Keratinocyte (primary cell): ENCODE results near the gene FRMPD4. TPM values are rescaled to one million over a fixed set of nuclear protein-coding genes. Genes with fewer than 3 reads are reported as not detected.

Experiments
- DNase-seq: peaks from one replicate; pipeline ENCODE4 v3.0.0-alpha.2; 2011; ENCODE audit warnings: low read depth, missing footprints, low spot score
- FAIRE-seq: peaks from 2 replicates; lab custom pipeline; 2011; peaks lifted over from hg19 to GRCh38; lab: Jason Lieb, UNC
- H2AFZ ChIP-seq: 2 replicates; pipeline ENCODE4 v1.6.0; 2012; ENCODE audit warnings: low read length, control low read depth, inconsistent platforms; ENCODE audit not compliant: control insufficient read depth
- H3K27ac ChIP-seq: 2 replicates; pipeline ENCODE4 v1.5.1; 2011; ENCODE audit warnings: low read length; ENCODE audit not compliant: control insufficient read depth, insufficient read depth
- H3K27me3 ChIP-seq: 3 replicates; pipeline ENCODE4 v1.6.0; 2011; ENCODE audit warnings: low read length; ENCODE audit not compliant: control insufficient read depth, insufficient read depth; ENCODE audit errors: extremely low read depth
- H3K36me3 ChIP-seq, 2 experiments: 2 replicates in 1 of 2; 3 replicates in 1 of 2; pipeline ENCODE4 v1.5.1; 2011; ENCODE audit warnings: low read length in 2 of 2, mild to moderate bottlenecking in 1 of 2; ENCODE audit not compliant: control insufficient read depth in 2 of 2, insufficient read depth in 2 of 2; ENCODE audit errors: extremely low read depth in 1 of 2
- H3K4me1 ChIP-seq: 3 replicates; pipeline ENCODE4 v1.5.1; 2011; ENCODE audit warnings: low read length; ENCODE audit not compliant: control insufficient read depth, insufficient read depth; ENCODE audit errors: extremely low read depth
- H3K4me2 ChIP-seq: 3 replicates; pipeline ENCODE4 v1.6.0; 2011; ENCODE audit warnings: low read depth, low read length; ENCODE audit not compliant: control insufficient read depth, insufficient read depth; ENCODE audit errors: extremely low read depth
- H3K4me3 ChIP-seq, 3 experiments: fragments of 200-600 bp in 1 of 3; sonication (generic) in 1 of 3; 2 replicates in 2 of 3; 3 replicates in 1 of 3; pipeline ENCODE4 v1.5.1; 2011 to 2016; ENCODE audit warnings: low read length in 3 of 3, mild to moderate bottlenecking in 3 of 3, control low read depth in 2 of 3, inconsistent platforms in 1 of 3, low read depth in 1 of 3, mixed read lengths in 1 of 3, mixed run types in 1 of 3, moderate library complexity in 1 of 3; ENCODE audit not compliant: control insufficient read depth in 2 of 3, insufficient read depth in 2 of 3; ENCODE audit errors: extremely low read depth in 1 of 3
- H3K79me2 ChIP-seq: 2 replicates; pipeline ENCODE4 v1.6.0; 2012; ENCODE audit warnings: low read length; ENCODE audit not compliant: control insufficient read depth, insufficient read depth
- H3K9ac ChIP-seq: 3 replicates; pipeline ENCODE4 v1.6.0; 2011; ENCODE audit warnings: low read length; ENCODE audit not compliant: control insufficient read depth, insufficient read depth; ENCODE audit errors: extremely low read depth
- H3K9me1 ChIP-seq: 3 replicates; pipeline ENCODE4 v1.6.0; 2011; ENCODE audit warnings: low read length; ENCODE audit not compliant: control insufficient read depth, insufficient read depth; ENCODE audit errors: extremely low read depth
- H3K9me3 ChIP-seq: 2 replicates; pipeline ENCODE4 v1.5.1; 2012; ENCODE audit warnings: low read depth, low read length; ENCODE audit not compliant: control insufficient read depth
- H4K20me1 ChIP-seq: 3 replicates; pipeline ENCODE4 v1.6.0; 2011; ENCODE audit warnings: low read length; ENCODE audit not compliant: control insufficient read depth, insufficient read depth; ENCODE audit errors: extremely low read depth
- EZH2 ChIP-seq: IDR thresholded peaks from one replicate; pipeline ENCODE4 v1.6.1; 2012; ENCODE audit warnings: inconsistent platforms, mild to moderate bottlenecking, low read length, moderate library complexity
- dilution Hi-C: fragments of 300-500 bp; cut with MboI; formaldehyde crosslinking; loops from one replicate; pipeline ENCODE4 v1.7.0; 2020; ENCODE audit warnings: low sequenced_read_pairs; ENCODE audit not compliant: extremely low pct_ligation_motif_present
- polyA plus RNA-seq, 5 experiments: library from polyadenylated mRNA; depleted of rRNA in 3 of 5; stranded (reverse) in 3 of 5; stranded (forward) in 1 of 5; unstranded in 1 of 5; fragments of >200 nt; gene quantifications; 1 replicate in 1 of 5; 2 replicates in 3 of 5; 3 replicates in 1 of 5; pipeline versions ENCODE4 v1.2.1 to v1.2.3, GENCODE V29; 2011 to 2012; ENCODE audit warnings: missing spikeins in 2 of 5, low read depth in 1 of 5, low replicate concordance in 1 of 5
- TF ChIP-seq, protein P1 (sequence below), 3 experiments: IDR thresholded peaks in 1 of 3; conservative IDR thresholded peaks in 1 of 3; optimal IDR thresholded peaks in 1 of 3; 2 replicates in 2 of 3; 3 replicates in 1 of 3; pipeline versions ENCODE3 to v1.5.1; 2011; ENCODE audit warnings: low read length in 3 of 3, mild to moderate bottlenecking in 3 of 3, moderate library complexity in 2 of 3, control low read depth in 1 of 3, inconsistent platforms in 1 of 3; ENCODE audit not compliant: insufficient read depth in 2 of 3; ENCODE audit errors: extremely low read depth in 1 of 3

FRMPD4 gene
- polyA plus RNA-seq, 1 donor (not counting 4 experiments of a cell fraction or from before 2014, with no cell fraction given) = 0.05 TPM

GRCh38 chrX:12686331-12686730, 548.1 kb downstream of the FRMPD4 start:
- DNase-seq (no peak), FAIRE-seq (no peak)
- no peaks in the 10 kb centered on the region for H4K20me1 ChIP-seq
- H3K4me1 ChIP-seq = no peaks in the 10 kb centered on the region
- TF ChIP-seq EZH2 = no peak
- TF ChIP-seq, protein P1, sequence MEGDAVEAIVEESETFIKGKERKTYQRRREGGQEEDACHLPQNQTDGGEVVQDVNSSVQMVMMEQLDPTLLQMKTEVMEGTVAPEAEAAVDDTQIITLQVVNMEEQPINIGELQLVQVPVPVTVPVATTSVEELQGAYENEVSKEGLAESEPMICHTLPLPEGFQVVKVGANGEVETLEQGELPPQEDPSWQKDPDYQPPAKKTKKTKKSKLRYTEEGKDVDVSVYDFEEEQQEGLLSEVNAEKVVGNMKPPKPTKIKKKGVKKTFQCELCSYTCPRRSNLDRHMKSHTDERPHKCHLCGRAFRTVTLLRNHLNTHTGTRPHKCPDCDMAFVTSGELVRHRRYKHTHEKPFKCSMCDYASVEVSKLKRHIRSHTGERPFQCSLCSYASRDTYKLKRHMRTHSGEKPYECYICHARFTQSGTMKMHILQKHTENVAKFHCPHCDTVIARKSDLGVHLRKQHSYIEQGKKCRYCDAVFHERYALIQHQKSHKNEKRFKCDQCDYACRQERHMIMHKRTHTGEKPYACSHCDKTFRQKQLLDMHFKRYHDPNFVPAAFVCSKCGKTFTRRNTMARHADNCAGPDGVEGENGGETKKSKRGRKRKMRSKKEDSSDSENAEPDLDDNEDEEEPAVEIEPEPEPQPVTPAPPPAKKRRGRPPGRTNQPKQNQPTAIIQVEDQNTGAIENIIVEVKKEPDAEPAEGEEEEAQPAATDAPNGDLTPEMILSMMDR (optimal IDR thresholded peaks at IDR 0.05 in 1 of 3, IDR thresholded peaks at IDR 0.05 in 1 of 3, conservative IDR thresholded peaks at IDR 0.05 in 1 of 3; ENCODE audit: extremely low read depth in 1 of 3, insufficient read depth in 2 of 3, low read length in 3 of 3) = no peak
- no peak overlapping the region for H2AFZ ChIP-seq
- H3K9me3 ChIP-seq = no peaks in the 10 kb centered on the region
- no peak overlapping the region for H3K27ac ChIP-seq
- H3K79me2 ChIP-seq = no peaks in the 10 kb centered on the region
- no peaks in the 10 kb centered on the region for H3K36me3 ChIP-seq
- no peaks in the 10 kb centered on the region for H3K9me1 ChIP-seq
- H3K4me2 ChIP-seq = no peak overlapping the region
- no peaks in the 10 kb centered on the region for H3K27me3 ChIP-seq
- H3K9ac ChIP-seq = no peak overlapping the region
- dilution Hi-C loops = no loop called here
- H3K4me3 ChIP-seq = no peak overlapping the region

DNA sequence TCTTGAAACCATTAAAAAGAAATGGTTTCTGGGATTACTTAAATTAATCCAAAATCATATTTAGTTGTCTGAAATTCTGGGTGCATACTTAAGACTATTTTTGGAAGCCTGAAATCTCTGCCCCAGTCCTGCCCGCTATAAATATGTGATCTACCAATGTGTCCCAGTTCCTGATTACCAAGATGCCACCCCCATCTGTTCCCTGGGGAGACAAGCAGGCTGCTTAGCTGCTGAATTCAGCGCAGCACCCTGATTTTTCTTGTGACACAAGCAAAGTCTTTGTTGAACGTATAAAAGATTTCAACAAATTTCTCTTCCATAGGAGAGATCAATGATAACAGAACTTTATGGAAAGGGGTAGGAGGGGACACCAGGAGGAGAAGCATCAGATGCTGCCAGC, 552.4 kb downstream of the FRMPD4 start:
- dilution Hi-C loops = no loop called here
- H3K27me3 ChIP-seq = no peaks in the 10 kb centered on the region
- no peaks in the 10 kb centered on the region for H3K79me2 ChIP-seq
- H3K4me2 ChIP-seq = no peak overlapping the region
- H3K4me1 ChIP-seq = no peaks in the 10 kb centered on the region
- H3K4me3 ChIP-seq = no peak overlapping the region
- no peaks in the 10 kb centered on the region for H3K9me3 ChIP-seq
- no peaks in the 10 kb centered on the region for H3K9me1 ChIP-seq
- H3K9ac ChIP-seq = no peak overlapping the region
- no peaks in the 10 kb centered on the region for H3K36me3 ChIP-seq
- no peak for FAIRE-seq
- TF ChIP-seq EZH2 = no peak
- TF ChIP-seq, protein P1 (optimal IDR thresholded peaks at IDR 0.05 in 1 of 3, IDR thresholded peaks at IDR 0.05 in 1 of 3, conservative IDR thresholded peaks at IDR 0.05 in 1 of 3; ENCODE audit: extremely low read depth in 1 of 3, insufficient read depth in 2 of 3, low read length in 3 of 3) = no peak
- H4K20me1 ChIP-seq = no peaks in the 10 kb centered on the region
- no peak overlapping the region for H3K27ac ChIP-seq
- no peak overlapping the region for H2AFZ ChIP-seq
- no peak for DNase-seq
